HG03558 (cell line): Measurements from ENCODE around the gene CTXN3.

Experiments used
- ATAC-seq: cut with Tn5 transposase; IDR thresholded peaks from one replicate; pipeline ENCODE4 v1.9.1; 2021; ENCODE audit warnings: moderate number of reproducible peaks; ENCODE audit not compliant: unreplicated experiment; ENCODE audit errors: extremely low read depth

Gene CTXN3

DNA sequence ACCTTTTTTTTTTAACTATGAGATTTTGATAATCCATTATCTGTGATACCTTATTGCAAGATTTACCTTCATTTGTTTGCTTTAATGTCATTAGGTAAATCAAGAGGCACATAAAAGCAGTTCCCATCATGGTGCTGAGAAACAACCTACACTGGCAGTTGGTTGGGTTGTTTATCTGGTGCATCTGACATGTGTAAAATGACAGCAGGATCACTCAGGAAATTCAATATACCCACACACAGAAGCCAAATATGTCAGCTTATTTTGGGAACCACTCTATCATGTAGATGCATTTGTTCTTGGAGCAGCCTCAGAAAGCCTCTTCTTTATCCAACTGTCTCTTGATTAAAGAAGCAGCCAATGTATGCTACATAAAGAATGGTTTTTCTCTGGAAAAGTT lies 46.5 kb downstream of the CTXN3 start:
- ATAC-seq: no peak

DNA sequence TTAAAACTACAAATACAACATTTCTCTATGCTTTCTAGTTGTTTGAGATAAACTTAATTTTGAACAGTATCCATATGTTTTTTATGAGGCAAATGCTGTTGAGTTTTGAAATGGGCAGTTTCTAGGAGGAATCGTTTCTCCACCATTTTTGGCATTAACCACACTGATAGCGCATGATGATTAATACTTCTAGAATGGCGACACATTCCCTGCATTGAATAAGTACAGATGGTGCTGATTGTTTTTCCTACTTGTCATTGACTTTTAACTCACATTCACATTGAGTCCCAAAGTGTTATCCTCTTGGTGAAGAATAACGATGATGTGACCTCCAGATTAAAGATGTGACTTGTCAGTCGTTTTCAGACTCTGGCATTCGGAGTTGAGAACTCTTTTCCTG lies 47.8 kb downstream of the CTXN3 start:
- ATAC-seq: no peak

DNA sequence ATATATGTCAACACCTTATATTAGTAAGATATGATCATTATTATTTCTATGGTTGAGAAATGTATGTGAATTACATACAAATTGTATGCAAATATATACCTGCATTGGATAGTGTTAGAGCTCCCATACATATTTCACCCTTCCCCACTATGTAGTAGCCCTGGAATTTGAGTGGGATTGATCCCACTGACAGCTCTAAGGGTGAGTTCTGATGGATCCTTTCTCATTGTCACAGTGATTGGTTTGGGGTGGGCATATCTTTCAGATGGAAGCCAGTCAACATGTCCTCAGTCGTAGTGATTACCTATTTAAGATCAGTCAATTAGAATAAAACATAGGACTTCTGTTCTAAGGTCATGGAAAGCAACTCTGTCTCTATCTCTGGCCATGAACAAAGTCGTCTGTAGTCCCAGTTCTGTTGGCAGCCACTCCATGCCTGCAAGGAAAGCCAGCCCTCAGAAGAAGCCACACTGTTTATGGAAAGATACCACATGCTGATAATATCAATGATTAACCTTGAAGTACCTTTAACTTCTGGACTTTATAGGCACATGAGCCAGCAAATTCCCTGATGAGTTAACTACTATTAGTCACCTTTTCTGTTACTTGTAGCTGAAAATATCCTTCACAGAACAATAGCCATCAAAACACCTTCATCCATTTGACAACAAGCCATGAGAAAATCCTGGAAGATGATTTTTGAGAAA lies 49.2 kb downstream of the CTXN3 start:
- no peak for ATAC-seq

DNA sequence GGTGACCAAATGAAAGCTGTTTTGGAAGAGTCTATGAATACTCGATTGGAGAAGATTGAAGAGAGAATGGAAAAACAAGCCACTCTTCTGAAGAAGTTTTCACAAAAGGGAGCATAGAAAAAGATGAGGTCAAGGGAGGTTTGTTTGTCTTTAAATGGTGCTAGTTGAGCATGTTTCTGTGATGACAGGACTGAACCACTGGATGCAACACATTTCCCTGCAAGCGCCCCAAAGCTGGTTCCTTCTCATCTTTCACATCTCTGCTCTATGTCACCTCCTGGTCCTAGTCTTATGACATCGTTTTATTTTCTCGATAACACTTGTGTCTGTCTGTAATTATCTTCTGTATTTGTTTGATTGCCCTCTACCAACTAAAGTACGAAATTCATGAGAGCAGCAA lies 50.5 kb downstream of the CTXN3 start:
- ATAC-seq: no peak

DNA sequence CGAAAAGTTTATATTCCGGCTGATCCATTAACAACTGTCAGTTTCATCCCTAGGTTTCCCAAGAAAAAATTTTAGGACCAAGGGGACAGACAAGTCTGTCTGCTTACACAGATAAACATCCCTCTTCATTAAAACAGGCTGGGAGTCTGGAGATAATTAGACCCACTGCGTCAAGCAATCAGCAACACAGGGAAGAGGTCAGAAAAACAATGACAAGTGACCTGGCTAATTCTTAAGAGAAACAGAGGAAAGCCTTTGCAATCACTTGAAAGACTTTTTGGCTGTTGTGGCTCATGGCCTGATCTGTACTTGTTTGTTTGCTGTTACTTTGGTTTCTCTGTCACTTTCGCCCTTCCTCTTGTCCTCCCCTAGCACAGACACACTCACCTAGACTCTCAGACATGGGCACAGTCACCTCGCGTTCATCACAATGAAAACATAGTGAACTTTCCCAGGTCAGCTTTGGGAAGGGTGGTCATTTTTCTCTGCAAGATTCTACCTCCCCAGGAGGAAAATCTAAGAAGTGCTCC lies 51.4 kb downstream of the CTXN3 start:
- no peak for ATAC-seq

DNA sequence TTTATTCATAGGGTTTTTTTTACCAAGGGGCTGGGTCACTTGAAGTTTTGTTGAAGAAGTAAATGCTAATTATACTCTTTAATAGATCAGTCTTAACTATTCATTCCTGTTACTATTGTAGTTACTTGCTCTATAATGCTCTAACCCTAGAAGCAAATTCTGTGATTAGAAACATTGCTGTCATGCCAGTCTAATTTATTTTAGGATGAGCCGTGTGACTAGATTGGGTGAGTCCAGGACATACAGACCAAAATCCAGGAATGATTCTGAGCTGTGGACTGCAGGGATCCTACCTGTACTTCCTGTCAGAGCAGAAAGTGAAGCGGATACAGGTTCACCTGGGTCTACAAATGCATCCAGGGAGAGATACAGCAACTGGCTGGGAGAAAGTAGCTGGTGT lies 53.6 kb downstream of the CTXN3 start:
- no peak for ATAC-seq

DNA sequence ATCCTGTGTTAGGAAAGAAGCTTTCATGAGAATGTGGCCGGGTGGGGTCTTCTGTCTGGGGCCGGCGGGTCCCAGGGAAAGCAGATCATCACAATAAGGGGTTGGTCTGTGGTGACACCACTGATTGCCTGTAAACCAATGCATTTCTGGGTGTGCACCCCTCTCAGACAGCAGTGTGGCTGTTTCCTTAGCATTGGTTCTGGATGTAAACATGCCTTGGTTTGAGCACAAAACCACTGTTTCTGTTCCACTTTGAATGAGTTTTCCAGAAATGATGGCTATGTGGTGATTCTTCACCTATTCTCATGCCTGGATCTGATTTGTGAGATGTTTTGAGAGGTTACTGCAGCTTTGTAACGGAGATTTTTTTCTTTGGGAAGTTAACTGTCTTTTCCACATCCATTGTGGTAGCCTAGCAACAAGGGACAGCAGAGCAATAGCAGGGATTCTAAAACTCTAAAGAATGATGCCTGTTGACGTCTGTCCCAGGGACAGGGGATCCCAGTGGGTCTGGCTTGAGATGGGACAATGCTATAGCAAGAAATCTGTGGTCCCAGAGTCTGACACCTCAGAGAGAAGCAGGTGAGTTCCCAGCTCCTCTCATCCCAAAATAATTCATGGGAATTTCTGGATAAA lies 54.2 kb downstream of the CTXN3 start, which contains the start of gene CCDC192:
TSS of gene CCDC192 (plus strand) at position 466 of the 636 bp plus-strand sequence. CDS start at position 521, 55 bp downstream.
- ATAC-seq: no peak

DNA sequence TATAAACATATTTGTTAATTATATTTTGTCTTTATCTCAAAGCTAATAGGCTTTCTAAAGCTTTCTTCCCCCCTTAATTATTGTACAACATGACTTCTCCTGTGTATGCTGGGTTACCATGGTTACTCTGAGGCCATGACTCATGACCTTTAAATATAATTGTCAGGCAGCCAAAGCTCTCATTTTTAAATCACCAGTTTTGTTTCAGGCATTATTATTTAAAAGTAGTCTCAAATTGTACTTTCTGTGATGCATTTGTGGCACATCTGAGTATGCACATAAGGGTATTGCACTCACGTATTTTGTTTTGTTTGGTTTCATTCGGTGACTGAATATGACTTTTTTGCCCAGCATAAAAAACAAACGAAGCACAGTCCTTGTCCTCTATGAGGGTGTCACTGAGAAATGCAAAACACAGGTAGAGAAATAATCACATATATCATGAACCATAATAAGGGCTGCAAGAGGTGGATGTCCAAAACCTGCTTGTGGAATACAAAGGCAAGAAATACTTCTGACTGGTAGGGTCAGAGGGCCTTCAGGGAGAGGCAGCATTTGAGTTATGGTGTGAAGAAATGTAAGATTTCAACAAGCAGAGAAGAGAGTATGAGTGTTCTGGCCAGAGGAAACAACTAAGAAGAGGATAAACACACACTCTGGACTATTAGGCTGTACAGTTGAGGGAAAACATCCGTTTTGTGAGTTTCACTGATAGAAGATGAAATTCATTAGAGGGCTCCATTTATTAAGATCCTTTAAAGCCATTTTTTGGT lies 56.4 kb downstream of the CTXN3 start:
- no peak for ATAC-seq

DNA sequence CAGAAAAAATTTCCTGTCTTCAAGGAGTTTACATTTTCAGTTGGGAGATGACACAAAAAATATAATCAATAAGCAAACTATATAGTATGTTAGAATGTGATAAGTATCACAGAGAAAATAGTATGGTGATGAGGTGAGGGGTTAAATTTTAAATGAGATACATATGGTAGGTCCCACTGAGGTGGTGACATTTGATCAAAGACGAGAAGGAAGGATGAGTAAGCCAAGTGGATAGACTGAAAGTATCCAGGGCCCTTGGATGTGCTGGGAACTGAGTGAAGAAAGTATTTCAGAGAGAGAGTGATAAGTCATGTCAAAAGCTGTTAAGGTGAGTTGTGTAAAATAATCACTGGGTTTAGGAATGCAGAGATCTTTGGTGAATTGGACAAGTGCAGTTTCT lies 57.8 kb downstream of the CTXN3 start:
- no peak for ATAC-seq

DNA sequence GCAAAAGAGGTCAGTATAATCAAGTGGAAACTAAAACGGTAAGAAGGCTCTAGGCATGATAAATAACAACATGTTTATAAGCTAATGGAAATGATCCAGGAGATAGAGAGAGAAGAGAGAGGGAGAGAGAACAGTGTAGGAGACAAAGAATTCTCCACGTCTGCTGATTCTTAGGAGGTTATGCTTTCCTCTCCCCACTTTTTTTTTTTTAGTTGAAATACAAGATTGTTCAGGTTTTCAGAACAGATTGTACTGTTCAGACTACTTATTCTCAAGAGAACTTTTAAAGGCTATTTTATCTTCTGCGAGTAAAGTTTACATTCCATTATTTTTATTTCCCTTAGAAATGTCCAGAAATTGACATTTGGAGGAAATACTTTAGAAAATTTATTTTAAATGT lies 58.3 kb downstream of the CTXN3 start:
- ATAC-seq: no peak
